C4-2B (cell line): ENCODE results near the gene CDKL4.

Experiments used
- H3K27ac ChIP-seq: fragments of 450-650 bp; 2 replicates; pipeline ENCODE4 v1.5.1; 2017
- ZFX ChIP-seq: fragments of 450-650 bp; IDR thresholded peaks from 2 replicates; pipeline ENCODE4 v1.6.1; 2017
- TF ChIP-seq, protein P1 (sequence below): fragments of 450-650 bp; conservative IDR thresholded peaks from 2 replicates; pipeline ENCODE4 v1.5.1; 2017; ENCODE audit warnings: mild to moderate bottlenecking

The CDKL4 gene

DNA sequence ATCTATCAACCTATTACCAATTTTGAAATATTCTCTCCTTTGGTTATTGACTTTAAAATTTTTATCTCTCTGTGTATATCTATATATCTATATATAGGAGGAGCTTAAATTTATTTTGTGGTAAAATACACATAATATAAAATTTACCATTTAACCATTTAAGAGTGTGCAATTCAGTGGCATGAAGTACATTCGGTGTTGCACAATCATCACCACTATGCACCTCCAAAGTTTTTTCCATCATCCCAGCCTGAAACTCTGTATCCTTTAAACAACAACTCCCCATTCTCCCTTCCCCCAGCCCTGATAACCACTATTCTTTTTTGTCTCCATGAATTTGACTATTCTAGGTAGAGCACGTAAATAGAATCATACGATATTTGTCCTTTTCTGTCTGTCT, 49.1 kb downstream of the CDKL4 start:
- H3K27ac ChIP-seq: no peak overlapping the region
- no peak for TF ChIP-seq ZFX

DNA sequence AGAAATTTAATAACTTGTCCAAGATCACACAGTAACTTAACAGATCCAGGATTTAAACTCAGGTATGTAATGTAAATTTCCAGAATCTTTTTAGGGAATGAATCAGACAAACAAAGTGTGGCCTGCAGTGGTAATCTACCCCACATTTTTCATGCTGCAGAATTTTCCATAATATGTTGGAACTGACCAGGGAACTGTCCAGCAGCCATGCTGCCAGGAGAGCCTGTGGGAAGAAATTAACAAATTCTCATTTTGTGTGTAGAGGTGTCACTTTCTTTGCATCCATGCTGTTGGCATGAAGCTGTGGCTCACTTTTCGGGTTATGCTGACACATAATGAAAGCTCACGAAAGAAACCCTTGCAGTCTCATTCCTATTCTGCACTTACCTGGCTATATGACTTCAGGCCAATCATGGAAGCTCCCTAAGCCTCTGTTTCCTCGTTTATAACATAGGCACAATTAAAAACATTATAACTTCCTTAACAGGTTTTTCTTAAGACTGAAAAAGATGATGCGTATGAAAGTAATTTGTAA, 54.7 kb downstream of the CDKL4 start:
- H3K27ac ChIP-seq: no peak overlapping the region
- TF ChIP-seq, protein P1, sequence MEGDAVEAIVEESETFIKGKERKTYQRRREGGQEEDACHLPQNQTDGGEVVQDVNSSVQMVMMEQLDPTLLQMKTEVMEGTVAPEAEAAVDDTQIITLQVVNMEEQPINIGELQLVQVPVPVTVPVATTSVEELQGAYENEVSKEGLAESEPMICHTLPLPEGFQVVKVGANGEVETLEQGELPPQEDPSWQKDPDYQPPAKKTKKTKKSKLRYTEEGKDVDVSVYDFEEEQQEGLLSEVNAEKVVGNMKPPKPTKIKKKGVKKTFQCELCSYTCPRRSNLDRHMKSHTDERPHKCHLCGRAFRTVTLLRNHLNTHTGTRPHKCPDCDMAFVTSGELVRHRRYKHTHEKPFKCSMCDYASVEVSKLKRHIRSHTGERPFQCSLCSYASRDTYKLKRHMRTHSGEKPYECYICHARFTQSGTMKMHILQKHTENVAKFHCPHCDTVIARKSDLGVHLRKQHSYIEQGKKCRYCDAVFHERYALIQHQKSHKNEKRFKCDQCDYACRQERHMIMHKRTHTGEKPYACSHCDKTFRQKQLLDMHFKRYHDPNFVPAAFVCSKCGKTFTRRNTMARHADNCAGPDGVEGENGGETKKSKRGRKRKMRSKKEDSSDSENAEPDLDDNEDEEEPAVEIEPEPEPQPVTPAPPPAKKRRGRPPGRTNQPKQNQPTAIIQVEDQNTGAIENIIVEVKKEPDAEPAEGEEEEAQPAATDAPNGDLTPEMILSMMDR: no peak
- TF ChIP-seq ZFX: no peak

DNA sequence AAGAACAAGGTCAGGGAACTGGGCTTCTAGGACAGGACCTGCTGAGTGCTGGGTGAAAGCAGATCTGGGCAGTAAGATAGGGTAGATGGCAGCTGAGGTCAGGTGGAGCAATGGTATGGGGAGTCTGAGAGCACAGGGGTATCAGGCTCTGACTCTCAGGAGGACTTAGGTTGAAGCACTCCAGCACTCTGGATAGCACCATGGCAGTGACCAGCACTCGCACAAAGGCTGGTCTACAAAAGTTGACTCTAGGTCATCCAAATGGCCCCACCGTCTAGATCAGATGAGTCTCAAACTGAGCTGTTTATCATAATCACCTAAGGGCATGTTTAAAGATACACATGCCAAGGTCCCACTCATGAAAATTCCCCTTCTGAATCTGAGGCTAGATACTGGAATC, 60.1 kb downstream of the CDKL4 start:
- no peak overlapping the region for H3K27ac ChIP-seq
- TF ChIP-seq, protein P1: no peak
- TF ChIP-seq ZFX: no peak

DNA sequence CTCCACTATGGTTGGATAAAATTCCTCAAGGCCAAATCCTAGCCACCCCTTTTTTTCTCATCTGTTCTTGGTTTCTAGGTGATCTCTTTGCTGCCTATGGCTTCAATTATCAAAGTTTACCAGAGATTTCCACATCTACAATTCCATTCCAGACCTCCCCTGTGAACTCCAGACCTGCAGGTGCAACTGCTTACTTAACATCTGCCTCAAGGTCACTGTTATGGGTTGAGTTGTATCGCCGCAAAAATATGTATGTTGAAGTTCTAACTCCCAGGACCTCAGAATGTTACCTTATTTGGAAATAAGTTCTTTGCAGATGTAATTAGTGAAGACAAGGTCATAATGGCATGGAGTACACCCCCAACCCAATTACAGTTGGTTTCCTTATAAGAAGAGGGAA, 62.5 kb downstream of the CDKL4 start:
- no peak for TF ChIP-seq ZFX
- TF ChIP-seq, protein P1: no peak
- no peak overlapping the region for H3K27ac ChIP-seq

DNA sequence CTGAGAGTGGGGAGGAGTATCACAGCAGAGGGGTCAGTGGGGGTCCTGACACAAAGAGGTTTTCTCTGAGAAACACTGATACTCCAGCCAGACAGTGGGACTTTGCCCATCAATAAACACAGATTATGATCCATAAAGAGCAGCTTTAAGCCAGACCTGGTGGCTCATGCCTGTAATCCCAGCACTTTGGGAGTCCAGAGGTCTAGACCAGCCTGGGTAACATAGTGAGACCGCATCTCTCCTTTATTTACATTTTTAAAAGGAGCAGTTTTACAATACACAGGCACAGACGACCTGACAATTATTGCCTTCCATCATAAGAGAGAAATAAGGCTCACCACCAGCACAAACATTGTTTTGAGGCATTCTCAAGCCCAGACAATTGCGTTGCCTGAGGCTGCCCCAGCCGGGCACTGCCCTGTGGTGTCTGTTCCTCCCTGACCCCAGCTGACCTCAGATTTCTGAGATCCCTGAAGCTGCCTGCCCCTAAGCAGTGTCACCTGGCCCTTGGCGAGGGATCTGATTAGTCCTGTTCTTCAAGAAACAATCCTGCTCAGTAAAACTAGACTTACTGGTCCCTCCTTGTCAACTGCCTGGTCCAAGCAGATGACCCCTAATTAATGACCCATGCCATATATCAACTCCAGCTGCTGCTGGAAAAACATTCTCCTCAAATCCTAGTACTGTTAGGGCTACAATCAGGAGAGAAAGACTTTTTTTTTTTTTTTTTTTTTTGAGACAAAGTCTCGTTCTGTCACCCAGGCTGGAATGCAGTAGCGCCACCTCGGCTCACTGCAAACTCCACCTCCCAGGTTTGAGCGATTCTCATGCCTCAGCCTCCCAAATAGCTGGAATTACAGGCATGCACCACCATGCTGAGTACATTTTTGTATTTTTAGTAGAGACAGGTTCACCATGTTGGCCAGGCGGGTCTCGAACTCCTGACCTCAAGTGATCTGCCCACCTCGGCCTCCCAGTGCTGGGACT, 63.5 kb downstream of the CDKL4 start:
- TF ChIP-seq, protein P1: no peak
- no peak for TF ChIP-seq ZFX
- H3K27ac ChIP-seq: peak overlapping the region; percentile 62

DNA sequence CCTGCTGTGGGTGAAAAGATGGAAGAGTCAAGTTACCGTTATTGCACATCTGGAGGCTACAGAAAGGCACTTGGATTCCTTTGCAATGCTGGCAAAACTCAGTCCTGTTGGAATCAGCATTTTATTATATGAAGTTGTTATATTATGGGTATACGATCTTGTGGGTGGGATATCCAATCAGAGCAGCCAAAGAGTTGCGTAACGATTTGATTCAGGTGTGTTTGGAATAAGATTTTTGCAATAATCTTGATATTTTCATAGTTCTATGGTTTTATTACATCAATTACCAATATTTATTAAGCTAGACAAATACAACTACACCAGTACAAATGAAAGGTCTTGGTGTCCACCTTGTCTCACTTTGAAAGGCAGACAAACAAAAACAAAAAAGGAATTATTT, 65.0 kb downstream of the CDKL4 start:
- H3K27ac ChIP-seq: no peak overlapping the region
- TF ChIP-seq, protein P1: no peak
- TF ChIP-seq ZFX: no peak

DNA sequence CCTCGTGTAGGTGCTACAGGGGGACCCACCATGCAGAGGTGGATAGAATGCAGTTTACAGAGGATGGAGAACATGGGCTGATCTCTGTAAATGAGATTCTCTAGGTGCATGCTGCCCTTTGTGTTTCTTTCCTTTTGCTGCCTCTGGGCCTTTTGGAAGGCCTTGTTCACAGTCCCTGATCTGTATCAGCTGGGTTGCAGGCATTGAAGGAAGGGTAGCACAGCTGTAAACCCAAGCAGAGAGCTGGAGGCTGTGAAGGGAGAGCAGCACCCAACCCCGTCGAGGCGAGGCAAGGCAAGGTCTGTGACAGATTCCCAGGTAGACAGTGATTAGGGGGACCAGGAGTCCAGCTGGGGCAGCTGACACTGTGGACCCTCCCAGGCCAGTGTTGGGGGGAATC, 66.8 kb downstream of the CDKL4 start:
- TF ChIP-seq ZFX: no peak
- TF ChIP-seq, protein P1: no peak
- no peak overlapping the region for H3K27ac ChIP-seq
